HG03103 (cell line): ENCODE data around the gene BORCS6.
"Not testable (repeated sequence)": the region's sequence is repeated elsewhere in the genome, so short reads cannot be mapped to it uniquely, and the experiment has no call there.

ENCODE experiments used
- ATAC-seq: cut with Tn5 transposase; IDR thresholded peaks from one replicate; pipeline ENCODE4 v1.9.1; 2021; ENCODE audit warnings: low read depth; ENCODE audit not compliant: unreplicated experiment

BORCS6 gene

DNA sequence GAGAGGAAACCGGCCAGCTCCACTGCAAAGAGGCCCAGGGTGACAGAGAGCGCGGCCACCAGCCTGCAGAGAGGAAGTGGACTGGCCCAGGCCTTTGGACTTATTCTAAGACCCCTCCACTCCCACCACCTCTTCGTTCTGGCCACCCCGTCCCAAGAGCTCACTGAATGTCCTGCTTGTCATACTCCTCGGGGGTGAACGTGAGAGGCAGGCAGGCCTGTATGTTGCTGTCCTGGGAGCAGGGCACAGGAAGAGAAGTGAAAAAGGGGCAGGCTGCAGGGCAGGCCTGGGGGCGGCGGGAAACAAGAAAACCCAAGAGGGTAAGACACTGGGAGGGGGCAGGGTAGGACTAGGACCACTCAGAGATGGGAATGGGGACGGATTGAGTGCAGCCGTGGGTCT lies 14.2 kb downstream of the BORCS6 start:
- no peak for ATAC-seq

DNA sequence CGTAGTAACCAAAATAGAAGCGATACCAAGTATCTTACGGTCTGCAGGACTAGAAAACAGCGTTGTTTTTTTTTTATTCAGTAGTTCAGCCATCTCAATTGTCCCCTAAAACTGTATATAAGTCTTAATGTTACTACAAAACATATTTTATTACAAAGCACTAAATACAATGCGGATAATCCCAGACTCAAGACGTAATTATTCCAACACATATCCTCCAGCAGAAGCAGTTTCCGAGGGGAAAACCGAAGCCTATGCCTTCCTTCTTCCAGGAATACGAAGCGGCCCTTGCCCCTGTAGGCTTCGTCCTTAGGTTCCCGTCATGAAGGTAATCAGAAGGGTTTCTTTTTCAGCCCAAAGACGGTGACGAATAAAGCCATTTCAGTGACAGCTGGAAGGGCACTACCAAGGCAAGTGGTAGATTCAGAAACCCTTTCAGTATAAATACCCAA lies 16.1 kb downstream of the BORCS6 start:
- ATAC-seq: no peak

DNA sequence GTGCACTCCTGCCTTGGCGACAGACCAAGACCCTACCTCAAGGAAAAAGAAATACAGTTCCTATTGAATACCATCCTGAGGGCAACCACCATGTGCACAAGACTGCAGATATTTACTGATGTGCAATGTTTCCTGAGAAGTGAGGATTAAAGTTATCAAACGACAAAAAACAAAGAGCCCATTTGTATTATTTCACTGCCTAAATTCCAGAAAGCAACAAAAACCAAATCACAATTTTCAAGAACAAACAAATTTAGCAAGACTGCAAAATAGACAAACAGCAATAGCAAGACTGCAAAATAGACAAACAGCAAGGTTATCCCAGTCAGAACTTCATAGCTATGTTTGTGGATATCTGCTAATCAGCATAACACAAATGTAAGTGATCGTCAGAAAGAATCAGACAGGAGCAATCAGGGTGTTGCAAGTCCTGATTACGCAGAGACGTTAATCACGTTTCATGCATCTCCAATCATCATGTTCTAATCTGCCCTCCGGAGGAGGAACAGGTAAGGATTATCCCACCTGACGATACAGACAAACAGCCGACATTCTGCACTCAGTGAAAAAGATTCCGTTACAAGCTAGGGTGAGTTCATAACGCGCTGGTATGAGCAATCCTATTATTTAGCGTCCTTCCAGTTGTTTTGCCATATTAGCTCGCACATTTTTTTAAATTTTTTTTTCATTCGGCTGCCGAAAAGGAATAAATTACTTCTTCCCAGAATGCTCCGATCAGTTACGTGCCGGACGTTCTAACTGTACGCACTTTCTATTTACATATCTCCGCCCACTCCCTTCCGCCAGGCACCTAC lies 16.7 kb downstream of the BORCS6 start:
- peak; percentile 56 for ATAC-seq

DNA sequence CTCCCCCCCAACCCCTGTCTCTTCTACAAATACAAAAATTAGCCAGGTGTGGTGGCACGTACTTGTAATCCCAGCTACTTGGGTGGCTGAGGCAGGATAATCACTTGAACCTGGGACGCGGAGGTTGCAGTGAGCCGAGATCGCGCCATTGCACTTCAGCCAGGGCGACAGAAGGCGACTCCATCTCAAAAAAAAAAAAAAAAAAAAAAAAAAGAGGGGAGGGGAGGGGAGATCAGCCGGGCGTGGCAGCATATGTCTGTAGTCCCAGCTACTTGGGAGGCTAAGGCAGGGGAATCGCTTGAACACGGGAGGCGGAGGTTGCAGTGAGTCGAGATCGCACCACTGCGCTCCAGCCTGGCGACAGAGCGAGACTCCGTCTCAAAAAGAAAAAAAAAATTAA lies 19.8 kb downstream of the BORCS6 start:
- ATAC-seq: not testable (repeated sequence)

DNA sequence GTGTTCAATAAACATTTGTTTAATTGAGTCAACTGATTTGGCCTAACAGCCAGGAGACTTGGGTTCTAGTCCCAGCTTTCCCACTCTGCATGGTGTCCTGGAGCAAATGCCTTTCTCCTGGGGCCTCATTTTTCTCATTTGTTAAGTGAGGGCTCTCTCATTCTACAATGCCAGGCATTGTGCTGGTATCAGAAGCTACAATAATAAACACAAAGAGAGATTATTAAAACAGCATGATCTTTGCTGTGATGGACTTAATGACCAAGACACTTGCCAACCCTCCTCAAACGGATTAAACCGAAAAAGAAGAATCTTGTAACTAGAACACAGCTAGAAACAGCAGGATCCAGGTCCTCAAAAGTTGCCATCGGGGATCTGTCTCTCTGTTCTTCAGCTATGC lies 22.5 kb downstream of the BORCS6 start:
- ATAC-seq: no peak

DNA sequence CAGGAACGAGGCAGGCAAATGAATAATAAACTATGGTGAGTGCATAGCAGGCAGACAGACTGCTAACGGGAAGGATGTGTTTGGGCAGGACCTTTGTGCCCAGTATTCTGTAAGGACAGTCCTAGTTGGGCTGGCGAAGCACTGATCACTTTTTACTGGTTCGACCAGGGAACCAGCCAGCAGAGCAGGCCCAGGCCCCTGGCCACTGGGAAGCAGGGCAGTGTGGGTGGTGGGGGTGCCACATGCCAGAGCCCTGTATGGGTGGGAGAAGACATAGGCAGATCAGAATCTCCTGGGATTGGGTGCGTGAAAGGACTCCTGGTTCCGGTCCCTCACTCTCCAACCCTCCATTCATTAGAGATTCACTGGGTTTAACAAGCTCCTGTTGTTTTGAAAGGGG lies 23.2 kb downstream of the BORCS6 start:
- no peak for ATAC-seq

DNA sequence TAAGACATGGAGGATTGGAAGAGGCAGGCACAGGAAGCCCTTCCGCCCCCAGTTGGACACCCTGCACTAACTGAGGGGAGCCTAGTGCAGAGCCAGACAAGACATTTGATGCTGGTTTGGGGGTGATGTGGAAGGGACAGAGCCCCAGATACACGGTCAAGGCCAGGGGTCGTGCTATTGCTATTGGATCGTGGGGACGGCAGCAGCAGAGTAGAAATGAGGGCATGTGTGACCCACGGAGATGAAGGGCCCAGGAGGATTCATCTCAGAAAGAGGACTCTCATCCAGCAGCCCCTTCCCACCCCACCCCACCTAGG lies 25.2 kb downstream of the BORCS6 start:
- ATAC-seq: no peak

DNA sequence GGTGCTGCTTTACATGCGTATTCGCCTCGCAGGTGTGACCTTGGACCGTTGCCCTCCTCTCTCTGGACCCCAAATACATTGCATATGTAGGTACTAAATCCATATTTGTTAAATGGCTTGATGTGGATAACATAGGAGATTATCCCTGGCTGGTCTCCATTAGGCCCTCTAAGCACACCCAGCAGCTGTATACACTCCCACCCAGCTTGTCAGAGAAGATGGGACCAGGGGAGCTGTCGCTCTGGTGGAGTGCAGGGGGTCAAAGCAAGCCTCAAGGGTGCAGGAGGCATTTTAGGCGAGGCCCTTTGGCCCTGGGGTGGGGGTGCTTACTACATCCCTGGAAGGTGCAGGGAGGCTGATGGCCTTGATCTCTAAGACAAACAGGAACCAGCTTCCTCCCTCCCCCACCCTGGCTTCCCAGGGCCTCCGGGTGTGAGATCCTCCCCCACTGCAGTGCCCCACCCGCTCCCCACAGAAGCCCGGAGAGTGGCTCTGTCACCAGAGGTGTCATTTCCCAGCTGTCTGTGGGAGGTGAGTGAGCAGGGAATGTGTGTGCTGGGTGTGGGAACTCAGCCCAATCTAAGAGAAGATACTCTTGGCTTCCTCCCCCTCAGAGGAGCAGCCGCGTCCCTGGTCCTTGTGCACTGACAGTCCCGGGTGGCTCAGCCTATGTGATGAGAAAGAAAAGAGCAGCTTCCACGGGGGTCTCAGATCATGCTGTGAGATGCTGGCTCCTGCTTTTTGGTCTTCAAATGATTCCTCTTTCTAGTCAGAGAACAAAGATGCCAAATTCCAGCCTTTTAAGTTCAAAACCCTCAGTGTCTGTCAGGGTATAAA lies 25.8 kb downstream of the BORCS6 start:
- no peak for ATAC-seq

DNA sequence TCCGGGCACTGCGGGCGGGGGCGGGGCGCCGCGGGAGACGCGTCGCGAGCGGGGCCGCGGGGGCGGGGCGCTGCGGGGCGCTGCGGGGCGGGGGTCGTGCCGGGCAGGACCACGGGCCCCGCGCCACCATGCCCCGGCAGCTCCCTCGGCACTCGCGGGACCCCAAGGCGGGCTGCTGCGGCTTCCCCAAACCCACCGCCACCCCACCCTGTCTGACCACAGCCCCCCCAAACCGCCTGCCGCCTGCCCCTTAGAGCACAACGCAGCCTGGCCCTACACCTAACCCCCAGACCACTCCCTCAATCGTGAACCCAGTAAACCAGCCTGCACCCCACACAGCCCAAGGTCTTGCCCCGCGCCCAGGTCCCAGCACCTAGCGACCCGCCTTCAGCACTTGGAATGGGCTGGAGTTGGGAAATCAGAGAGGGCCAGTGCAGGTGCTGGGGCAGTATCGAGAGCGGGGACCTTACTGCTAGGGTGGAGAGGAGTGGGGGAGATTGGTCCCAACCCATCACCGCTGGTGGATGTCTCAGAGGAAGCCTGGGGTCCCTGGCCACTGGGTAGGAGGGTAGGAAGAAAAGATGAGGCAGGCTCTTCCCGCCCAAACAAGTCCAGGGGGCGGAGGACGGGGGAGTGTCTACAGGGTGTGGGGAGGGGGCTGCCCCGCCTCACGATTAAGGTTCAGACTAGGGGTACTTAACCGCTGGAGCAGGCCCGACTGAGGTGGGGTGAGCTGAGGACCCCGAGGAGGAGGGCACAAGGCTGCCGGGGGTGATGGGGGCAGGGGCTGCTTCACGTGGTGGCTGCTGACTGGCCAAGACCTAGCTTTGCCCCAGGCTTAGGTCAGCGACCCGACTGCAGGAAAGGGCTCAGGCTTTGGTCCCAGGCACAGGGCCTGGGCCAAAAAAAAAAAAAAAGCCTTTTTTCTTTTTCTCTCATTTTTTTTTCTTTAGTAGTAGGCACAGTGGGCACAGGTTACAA lies 26.7 kb downstream of the BORCS6 start:
- ATAC-seq: no peak

DNA sequence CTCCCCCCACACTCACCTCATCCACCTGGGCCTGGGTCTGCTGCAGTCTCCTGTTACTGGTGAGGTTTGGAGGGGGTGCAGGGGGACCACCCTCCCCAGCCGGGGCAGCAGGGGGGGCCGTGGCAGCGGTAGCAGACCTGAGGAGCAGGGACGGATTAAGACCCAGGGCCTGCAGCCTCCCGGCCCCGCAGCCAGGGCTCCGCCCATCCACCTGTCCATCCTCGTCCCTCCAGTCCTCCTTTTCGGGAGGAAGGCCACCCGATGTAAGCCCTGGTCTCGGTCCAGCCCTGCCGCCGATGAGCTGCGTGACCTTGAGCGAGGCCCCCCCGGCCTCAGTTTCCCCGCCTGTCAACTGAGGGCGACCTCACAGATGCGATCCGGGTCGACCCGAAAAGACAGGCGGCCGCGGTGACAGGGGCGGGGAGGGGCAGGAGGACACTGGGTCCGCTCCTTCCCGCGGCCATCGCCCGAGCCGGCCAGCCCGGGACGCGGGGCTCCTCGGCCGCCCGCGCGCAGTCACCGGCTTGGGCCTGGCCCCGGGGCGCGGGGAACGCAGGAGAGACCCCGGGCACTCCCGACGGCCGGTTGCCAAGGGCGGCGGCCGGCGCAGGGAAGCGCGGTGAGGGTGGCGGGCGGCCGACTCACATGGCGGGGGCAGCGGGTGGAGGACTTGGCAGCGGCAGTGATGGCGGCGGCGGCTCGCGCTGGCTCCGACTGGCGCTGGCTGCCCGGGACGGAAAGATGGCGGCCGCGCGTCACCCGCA lies 27.6 kb downstream of the BORCS6 start, which contains the start of gene VAMP2:
Gene VAMP2 (minus strand): TSS at position 716 of the 764 bp plus-strand sequence. CDS start 69 bp downstream, at position 647.
- ATAC-seq: no peak

DNA sequence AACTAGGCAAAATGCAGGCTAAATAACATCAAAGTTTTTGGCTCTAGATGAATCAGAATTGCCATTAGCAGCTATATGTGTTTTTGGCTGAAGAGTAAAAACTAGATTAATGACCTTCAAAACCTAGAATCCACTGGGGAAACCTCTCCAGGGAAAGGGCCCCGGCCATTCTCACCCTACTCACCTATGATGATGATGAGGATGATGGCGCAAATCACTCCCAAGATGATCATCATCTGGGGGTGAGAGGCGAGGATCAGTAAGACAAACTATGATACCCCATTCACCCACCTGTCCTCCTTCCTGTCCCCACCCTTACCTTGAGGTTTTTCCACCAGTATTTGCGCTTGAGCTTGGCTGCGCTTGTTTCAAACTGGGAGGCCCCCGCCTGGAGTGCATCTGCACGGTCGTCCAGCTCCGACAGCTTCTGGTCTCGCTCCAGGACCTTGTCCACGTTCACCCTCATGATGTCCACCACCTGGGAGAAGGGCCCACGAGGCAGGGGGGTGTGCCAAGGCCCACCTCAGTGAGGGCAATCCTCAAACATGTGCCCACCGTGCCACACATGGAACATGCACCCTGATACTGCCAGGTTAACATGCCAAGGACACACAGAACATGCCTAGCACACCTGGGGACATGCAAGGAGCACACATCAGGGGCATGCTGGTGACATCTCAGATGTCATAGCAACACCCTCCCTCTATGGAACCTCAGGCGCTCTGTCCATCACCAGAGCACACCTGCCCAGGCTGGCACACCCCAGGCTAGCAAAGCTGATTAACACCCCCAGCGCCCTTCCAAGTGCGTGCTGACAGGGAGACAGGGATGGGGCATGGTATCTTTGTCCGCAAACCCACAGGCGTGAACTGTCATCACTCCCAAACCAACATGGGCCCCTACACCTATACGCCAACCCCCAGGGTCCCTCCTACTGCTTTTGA lies 28.4 kb downstream of the BORCS6 start:
- no peak for ATAC-seq

DNA sequence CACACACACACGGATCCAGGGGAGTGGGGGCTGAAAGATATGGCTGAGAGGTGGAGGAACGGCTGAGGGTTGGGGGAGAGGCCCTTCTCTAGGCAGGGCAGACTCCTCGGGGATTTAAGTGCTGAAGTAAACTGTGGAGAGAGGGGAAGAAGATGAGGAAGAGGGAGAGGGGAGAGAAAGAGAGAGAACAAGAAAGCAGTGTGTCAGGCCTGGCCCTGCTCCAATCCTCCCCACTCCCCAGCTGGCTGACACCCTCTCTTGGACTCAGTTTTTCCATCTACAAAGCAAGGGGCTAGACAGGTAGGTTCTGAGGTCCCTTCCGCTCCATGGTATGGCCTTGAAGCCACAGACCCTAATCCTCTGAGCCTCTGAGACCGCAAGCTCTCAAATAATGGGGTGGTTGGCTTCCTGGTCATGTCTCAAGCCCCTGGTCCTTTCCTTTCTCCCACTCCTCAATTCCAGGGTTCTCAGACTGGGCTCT lies 29.2 kb downstream of the BORCS6 start:
- ATAC-seq: no peak

DNA sequence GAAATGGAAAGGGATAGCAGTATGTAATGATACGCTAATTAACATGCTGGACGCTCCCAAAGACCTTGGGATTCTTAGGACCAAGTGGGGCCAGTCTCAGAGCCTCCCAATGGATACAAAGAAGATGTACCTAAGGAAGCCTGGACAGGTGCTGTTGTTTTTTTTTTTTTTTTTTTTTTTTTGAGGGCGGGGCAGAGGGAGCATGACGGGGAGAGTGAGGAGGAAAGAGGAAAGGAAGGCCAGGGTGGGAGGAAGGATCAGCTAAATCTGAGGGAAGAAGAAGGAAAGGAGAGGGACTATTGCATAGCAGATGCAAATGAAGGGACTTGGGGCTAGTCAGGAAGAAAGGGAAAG lies 29.8 kb downstream of the BORCS6 start:
- no peak for ATAC-seq

DNA sequence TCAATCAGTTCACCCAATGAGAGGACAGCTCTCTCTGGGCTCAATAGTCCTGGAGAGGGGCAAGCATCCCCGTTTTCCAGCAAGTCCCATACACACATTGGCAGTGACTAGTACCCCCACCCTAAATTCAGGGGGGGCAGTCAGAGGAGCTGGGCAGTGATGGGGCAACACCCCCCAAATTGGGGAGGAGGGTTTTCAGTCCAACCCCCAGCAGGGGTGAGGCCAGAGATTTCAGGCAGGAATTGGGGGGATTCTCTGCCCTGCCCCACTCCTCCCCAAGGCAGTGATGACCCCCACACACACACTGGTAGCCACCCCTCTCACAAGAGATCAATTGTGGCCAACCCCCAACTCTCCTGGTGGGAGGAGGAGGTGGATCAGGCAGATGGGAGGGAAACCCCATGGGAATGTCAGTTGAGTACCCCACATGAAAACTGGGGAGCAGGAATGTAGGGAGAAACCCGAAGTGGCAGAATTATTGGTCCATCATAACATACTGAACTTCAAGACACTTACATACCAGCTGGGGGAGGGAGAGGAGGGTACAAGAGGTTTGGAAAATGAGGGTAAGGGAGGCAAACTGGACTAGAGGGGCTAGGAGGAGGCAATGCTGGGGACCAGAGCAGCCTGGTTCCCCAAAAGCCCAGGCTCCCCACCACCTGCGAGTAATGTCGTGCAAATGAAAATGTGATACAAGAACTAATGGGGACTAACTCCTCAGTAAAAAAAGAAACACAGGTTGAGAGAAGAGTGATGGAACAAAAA lies 30.3 kb downstream of the BORCS6 start:
- no peak for ATAC-seq

DNA sequence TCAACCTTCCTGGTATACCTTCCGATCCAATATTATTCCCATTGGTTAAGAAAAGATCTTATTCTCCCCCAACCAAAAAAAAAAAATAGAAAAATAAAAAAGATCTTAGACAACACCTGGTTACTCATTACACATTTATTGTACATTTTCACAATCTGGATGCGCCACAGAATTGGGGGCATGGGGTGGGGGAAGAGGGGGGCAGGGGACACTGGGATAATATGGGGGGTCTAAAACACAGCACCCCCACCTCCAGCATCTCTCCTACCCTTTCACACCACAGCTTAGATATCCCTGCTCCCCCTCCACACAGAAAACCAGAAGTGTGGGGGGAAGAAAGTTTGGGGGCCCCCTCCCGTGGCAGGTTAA lies 31.0 kb downstream of the BORCS6 start:
- no peak for ATAC-seq

DNA sequence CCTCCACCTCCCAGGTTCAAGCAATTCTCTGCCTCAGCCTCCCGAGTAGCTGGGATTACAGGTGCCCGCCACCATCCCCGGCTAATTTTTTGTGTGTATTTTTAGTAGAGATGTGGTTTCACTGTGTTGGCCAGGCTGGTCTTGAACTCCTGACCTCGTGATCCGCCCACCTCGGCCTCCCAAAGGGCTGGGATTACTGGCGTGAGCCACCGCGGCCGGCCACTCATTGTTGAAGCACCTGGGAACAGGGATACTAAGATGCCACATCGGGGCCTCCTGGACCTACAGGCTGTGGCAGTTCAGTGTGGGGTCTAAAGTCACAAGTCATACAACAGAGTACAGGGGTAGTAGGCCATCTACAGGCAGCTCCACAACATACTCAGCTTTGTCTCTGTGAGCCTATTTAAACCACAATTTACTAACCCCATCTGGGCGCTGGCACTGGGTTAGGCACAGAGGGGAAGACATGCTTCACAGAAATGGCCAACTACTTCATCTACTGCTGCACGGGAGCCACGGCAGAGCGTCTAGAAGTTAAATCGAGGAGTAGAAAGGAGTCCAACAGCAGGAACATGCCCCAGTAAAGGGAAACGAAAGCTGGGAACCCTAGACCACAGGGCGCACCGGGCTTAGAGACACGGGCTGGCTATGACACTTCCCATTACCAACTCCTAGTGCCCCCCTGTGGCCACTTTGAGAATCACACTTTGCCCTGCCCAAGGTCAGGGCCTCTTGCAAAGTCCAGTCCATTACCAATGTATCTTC lies 31.5 kb downstream of the BORCS6 start:
- no peak for ATAC-seq

DNA sequence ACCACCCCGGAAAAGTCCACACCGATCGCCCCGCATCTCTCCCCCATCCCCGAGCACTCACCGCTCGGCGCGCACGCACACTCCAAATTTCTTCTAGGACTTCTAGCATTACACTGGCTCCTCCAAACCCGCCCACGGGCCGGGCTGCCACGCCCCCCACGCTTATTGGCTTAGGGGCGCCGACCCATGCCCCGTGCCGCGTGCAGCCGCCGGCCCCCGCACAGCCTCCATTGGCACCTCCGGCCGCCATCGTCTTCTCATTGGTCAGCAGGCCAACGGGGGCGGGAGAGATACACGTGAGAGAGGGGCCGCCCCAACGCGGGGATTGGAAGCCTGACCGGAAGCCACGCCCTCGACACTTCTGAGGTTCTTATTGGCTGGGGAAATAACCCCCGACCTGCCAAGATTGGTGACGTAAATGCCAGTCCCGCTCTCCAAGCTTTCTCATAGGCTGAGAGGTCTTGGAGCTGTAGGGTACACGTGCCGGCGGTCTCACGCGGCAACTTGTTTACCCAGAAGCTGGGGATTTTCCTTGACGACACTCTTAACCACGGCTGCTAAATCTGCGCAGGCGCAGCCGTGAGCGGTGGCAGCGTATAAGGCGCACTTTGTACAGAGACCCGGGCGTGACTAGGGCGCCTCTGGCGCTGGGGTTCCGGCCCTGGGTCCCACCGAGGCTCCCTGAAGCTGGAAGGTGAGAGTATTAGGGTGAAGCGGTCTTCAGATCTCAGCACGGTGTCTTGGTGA lies 33.6 kb downstream of the BORCS6 start:
- ATAC-seq: peak; percentile 67
